NCI-H1105 (cell line): Measurements from ENCODE around the gene CSNK1E.

Experiments used
- DNase-seq: peaks from one replicate; lab custom pipeline; 2025; lab: John Stamatoyannopoulos, UW

Gene CSNK1E

DNA sequence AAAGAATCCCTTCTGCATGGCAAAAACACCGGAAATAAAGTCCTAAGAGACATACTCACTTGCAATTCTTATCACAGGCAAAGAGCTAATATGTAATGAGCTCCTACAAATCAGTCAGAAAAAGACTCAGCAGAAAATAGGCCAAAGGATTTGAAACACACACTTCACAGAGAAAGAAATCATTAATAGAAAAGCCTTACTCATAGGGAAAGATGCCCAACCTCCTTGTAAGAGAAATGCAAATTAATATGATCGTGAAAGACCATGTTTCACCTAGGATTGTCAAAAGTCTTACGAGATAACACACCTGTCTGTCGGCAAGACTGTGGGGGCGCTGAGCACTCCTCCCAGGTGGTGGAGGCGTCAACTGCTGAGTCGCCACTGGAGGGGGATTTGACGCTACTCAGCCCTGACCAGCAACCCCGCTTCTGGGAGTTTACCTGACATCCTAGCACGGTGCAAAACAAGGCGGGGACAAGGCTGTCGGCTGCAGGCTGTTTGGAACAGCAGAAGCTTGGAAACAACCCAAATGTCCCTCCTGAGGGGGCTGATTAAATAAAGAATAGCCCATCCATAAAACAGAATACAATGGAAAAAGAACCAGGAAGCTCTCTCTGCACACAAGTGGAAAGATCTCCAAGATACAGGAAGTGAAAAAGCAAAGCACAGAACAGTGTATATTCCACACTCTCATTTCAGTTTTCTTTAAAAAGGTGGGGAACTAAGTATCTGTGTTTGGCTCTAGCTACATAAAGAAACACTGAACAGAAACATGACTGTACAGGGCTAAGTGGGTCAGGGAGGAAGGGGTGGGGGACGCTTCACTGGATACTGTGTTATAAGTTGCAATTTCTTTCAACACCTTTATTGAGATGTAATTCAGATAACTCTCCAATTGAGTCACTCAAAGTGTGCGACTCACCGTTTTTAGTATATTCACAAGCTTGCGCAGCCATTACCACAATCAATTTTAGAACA lies 11.5 kb downstream of the CSNK1E start:
- peak; percentile 66 for DNase-seq

DNA sequence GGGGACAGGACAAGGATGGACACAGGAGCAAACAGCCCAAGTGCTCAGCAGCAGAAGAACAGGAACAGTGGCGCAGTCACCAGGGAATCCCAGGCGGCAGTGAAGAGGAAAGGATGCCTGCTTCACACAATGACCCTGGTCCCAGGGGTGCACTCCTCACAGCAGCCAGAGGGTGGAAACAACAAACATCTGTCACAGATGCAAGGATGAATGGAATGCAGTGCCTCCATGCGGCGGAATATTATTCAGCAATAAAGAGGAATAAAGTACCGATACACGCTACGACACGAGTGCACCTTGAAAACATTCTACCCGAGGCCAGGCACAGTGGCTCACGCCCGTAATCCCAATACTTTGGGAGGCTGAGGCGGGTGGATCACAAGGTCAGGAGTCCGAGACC lies 12.7 kb downstream of the CSNK1E start:
- no peak for DNase-seq

DNA sequence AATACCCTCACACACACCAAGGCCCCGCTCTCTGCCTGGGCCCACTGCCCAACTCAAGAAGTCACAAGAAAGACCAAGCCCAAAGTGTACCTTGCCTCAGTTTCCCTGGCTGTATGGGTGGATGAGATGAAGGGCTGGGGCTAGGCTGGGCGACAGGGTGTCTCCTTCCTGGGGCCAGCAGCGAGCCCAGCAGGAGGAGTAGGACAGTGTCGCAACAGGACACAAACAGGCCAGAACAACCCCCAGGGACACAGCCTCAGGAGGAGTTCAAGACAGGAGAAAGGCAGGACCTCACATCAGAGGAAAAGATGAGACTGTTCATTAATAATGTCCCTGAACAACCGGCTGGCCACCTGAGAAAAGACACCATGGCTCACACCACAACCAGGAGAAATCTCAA lies 13.3 kb downstream of the CSNK1E start:
- no peak for DNase-seq

DNA sequence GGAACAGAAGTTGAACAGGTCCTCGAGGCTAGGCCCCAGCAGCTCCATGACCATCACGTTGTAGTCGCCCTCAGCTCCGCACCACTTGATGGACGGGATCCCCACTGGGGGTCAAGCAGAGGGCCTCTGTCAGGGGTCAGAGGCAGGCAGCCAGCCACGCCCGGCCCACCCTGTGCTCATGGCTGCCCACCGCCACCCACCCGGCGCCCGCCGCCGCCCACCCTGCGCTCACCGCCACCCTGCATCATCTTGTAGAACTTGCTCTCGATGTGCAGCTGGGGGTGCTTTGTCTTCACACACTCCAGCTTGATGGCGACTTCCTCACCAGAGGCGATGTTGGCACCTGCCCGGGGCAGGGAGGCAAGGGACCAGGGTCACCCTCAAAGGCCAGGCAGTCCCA lies 14.3 kb downstream of the CSNK1E start:
- DNase-seq = no peak

DNA sequence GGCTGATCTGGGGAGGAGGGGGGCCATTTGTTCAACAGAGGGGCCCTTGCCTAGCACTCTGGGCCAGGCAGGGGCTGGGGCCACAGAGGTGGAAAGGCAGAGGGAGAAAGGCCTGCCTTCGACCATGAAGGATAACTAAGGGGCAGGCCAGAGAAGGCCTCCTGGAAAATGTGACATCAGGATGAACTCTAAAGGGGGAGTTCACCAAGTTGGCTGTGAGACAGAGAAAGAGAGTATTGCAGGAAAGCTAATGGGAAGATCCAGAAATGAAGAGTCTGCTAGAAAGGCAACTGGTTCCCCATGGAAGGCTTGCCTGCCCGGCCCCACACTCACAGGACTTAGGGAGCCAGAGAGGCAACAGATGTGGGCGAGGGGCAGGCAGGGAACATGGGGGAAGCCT lies 16.3 kb downstream of the CSNK1E start:
- DNase-seq = no peak

DNA sequence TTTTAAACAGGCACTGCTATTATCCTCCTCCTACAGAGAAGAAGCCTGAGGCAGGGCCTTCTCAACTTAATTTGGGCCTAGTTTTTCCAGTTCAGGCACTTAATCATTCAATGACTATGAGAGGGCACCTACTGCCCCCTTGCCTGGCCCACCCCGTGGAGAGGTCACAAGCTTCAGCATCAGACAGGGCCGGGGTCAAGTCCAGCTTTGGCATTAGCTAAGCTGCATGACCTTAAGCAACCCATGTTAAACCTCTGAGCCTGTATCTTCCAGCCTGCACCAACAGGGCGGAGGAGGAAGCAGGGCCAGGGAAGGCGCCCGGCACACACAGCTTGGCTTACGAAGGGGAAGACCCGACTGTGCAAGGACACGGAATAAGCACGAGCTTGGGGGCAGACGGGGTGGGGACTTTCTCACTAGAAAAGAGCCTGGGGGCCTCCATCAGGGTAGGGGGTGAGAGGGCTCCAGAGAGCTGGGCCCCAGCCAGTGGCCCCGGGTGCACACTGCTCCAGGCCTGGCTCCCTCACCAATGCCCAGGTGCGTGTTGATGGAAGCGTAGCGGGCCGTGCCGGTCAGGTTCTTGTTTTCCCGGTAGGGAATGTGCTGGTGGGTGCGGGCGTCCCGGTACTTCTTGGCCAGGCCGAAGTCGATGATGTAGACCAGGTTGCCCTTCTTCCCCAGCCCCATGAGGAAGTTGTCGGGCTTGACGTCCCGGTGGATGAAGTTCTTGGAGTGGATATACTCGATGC lies 16.9 kb downstream of the CSNK1E start:
- DNase-seq = no peak

DNA sequence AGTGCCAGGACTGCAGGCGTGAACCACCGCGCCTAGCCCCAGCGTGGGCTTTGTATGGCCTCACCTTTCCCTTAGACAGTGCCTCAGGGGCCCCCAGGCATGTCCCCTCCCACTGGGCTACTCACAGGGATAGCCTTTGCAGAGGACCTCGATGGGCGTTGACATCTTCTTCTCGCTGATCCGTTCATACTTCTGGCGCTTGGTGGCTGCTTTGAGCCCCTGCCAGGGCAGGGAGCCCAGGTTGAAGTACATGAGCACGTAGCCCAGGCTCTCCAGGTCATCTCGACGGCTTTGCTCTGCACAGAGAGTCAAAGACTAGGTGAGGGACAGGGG lies 17.5 kb downstream of the CSNK1E start:
- DNase-seq = no peak

DNA sequence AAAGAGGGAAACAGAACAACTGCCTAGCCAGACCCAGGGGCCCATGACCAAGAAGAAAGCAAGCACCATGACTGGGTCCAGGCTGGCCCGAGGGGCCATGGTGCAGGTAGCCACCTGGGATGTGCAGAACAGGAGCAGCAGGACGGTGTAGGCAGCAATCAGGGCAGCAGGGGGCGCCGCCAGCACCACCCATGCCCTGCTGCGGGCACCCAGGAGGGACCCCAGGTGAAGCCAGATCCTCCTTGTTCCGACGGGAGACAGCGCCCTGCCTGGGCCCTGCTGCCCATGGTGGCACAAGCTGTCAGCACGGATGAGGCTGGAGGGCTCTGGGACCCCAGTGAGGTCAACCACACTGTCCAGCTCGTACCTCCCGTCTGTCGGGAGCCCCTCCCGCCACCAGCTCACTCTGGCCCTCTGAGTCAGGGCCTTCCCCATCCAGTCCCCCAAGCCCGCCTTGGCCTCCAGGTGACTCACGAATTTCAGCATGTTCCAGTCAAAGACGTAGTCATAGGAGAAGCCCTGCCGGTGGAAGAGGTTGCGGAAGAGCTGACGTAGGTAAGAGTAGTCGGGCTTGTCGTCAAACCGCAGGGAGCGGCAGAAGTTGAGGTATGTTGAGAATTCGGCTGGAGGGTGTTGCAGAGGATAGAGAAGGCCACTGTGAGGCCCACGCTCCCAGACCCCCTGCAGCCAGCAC lies 18.8 kb downstream of the CSNK1E start:
- no peak for DNase-seq

DNA sequence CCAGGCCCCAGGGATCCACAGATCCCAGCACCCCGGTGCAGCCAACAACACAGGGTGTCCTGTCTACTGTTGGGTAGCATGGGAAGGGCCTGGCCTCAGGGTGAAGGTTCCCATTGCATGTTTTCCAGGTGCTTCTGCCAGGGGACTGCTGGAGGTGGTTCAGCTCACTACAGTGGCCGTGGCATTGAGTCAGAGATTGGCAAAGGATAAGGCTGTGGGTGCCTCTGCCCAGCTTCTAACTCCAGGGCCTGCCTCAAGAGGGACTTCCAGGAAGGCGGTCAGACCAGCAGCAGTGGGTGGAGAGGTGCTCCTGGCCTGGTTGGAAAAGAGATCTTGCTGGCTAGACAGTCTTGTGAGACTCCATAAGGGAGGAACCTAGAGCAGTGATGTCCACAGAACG lies 20.9 kb downstream of the CSNK1E start:
- no peak for DNase-seq

DNA sequence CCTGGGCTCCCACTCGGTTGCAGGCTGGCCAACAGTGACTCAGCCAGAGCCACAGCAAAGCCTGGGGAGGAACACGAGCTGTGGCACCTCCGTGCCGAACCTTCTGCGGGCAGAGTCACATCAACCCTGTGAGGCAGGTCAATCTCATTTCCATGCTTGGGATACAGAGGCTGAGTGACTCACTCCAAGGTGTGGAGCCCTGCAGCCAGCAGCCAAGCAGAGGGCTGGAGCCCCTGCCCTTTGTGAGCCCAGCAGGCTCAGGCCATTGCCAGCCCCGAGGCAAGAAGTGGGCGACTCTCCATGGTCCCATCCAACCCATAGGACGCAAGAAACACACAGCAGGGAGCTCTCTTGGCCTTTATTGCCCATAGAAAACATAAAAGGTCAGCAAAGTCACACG lies 21.4 kb downstream of the CSNK1E start:
- no peak for DNase-seq

DNA sequence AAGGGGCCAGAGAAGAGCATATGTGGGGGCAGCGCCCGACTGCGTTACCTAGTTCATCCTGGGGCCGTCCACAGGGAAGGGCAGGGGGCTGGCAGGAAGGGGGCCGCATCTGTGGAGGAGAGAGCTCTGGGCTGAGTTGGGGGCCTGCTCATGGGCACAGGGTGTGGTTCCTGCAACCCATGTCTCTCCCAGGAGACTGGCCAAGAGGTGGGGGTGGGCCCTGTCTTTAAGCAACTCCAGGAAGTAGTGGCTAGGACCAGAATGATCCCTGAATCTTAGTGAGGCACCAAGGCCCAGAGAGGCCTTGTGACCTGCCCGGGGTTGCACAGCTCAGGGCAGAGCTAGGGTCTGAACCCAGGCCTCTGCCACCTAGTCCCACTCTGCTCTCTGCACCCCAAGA lies 21.9 kb downstream of the CSNK1E start:
- DNase-seq = no peak

DNA sequence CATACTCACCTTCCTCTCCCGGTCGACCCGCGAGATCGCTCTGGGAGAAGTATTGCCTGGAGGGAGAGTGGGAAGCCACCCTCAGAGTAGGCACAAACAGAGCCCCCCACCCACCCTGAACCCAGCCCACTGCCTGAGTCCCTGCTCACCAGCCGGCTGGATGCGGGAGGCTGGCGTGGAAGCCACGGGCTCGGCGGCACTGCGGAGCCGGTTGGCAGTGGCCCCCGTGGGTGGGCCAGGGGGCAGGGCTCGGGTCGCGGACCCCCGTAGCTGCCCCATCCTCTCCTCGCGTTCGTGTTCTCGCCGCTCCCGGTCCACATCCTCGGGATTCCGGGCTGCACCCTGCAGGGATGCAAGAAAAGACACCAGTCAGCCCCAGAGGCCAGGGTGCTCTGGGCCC lies 23.0 kb downstream of the CSNK1E start:
- DNase-seq = no peak

DNA sequence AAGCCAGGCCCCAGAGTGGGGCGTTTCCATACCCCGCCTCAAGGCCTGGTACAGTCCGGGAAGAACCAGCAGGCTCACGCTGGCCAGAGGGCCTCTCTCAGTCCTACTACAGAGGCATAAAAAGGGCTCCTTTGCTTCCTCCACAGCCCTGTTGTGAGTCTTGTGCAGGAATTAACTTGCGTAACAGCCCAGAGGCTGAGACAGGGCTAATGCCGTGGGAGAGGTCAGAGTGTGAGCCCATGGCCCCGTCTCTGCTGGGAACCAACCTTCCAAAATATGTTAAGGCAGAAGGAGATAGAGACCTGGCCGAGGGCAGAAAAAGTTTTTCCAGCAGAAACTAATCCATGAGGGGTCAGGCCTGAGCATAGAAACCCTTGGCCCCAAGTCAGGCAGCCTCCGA lies 24.5 kb downstream of the CSNK1E start:
- no peak for DNase-seq

DNA sequence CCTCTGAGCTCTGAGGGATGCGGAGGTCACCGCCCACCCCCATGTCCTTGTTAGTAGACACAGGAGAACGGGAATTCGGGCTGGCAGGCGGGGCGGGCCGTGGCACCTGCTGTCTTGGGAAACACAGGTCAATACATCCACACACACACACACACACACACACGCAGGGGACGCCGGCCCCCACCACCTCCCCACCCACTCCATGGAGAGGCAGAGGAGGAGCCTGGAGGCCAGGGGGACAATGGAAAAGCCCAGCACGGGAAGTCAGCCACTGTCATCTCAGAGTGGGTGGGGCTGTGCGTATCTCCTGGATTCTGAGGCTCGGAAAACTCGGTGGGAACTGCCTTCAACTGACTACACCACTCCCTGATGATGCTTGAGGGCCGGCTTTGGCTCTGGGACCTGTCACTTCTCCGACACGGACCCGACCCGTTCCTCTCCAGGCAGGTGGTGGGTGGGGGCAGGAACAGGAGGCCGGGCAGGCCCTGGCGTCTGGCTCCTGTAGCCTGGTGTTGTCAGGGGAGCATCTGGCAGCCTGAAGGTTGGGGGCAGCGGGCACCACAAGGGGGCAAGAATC lies 25.9 kb downstream of the CSNK1E start:
- DNase-seq = no peak

DNA sequence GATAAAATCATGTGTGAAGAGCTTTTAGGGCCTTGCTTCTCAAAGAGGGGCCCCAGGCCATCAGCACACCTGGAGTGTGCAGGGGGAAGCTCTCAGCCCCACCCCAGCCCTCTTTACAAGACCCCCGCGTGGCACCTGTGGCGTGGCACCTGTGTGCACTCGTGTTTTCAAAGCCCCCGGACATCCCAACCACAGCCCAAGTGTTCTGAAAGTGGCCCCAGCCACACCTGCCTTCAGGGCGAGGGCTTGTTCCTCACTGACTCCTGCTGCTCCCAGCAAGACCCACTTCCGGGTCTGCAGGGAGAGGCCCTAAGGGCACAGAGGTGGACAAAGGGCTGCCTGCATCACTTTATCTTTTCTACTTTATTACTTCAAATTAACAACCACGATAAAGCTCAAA lies 26.9 kb downstream of the CSNK1E start:
- DNase-seq = no peak

DNA sequence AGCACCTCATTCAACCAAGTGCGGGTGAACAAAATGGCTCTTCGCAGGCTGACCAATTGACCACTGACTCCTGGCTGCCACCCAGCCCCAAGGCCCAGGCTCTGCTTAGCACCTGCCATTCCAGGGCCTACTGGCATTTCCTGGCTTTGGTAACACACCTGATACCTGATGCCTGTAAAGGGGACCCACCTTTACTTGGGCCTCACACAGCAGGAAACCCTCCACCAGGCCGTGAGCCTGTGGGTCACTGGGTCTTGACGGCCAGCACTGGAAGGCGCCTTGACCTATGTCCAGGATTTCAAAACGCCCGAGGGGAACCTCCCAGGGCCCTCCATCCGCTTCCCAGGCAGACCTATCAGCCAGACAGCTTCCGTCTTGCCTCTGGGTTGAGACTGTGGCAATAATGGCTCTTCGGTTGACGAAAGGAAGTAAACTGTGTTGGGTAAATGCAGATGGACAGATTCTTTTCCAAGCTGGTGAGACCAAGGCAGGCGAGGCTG lies 27.6 kb downstream of the CSNK1E start:
- DNase-seq = no peak

DNA sequence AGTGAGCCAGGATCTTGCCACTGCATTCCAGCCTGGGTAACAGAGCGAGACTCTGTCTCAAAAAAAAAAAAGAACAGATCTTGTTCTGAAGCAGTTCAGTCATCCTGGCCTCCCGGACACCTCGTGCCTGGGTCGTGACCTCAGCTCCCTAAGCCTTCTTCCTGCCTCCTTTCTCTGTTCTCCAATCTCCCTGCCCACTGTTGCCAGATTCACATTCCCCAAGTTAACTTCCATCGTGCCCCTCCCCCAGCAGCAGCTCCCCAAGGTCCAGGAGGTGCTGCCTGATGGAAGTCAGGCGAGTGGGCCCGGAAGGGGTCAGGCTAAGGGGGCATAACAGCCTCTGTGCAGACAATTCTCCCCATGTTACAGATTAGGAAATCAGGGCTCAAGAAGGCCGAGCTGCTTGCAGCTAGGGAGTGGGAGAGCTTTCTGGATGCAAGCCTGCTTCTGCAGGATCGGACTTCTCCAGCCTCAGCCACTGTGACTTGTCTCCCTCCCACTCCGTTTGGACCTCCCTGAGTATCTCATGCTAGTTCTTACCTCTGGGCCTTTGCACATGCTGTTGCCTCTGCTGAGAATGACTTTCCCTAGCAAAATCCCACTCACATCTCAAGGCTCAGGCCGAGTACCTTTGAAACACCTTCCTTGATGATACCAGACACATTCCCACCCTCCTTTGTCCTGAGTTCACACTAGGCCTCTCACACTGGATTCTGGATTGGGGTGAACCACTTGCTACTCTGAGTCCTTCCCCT lies 30.1 kb downstream of the CSNK1E start:
- no peak for DNase-seq

DNA sequence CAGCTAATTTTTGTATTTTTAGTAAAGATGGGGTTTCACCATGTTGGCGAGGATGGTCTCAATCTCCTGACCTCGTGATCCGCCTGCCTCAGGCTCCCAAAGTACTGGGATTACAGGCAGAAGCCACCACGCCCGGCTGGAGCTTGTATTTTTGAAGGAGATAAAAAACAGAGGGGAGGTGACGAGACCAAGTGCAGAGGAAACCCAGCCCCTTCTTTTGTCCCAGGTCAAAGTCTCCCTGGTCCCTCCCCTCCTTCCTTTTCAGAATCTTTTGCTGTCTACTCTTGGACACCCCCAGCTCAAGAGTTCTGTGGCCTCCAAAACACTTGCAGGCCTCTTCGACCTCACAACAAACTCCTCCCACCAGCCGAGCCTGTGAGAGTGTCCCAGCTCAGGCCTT lies 32.2 kb downstream of the CSNK1E start:
- no peak for DNase-seq

DNA sequence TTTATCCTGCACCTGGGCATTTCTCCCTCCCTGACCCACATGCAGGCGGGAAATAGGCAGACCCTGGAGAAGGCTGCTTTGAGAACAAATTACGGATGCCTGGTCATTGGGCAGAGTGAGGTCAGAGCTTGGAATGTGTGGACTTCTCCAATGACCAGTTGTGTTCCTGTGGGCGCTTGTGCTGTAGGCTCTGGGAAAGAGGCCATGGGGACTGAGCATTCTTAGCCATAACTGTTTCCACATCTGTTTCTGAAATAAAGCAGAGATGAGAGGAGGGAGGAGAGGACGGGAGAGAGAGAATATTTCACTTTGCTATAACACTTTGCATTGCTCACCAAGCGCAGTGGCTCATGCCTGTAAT lies 33.2 kb downstream of the CSNK1E start:
- DNase-seq = no peak

DNA sequence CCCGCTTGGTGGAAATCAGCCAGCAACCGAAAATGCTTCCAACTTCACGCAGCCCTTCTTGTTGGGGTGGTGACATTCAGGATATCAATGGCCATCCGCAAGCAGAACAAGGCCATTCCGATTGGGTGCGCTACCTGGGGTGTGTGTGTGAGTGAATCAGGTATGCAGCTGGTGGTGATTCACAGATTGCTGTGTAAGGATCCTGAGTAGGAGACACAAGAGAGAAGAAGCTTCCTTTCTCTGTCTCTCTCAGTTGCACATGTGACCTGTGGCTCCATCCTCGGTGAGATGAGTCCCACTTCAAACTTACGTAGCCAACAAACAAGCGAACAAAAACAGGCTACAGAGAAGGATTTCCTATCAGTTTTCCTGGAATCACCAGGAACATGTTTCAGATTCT lies 34.8 kb downstream of the CSNK1E start:
- no peak for DNase-seq

DNA sequence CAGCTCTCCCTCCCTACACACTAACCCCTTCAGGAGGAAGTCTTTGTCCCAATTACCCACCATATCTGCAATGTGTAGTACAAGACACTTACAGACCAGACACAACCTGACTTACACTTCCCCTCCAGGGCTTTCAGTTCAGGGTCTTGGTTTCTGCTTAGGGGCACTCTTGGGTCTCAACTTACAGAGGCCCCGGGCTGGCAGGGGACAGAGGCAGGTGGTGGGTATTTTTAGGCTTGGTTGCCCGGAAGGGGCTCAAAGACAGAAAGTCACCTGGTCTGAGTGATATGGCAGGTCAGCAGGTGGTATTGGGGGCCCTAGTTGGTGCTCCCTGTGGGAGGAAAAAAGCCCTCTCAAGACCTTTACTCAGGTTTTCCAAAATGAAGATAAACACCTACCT lies 41.1 kb downstream of the CSNK1E start:
- no peak for DNase-seq
